HK-2 (cell line): ENCODE measurements around the gene EFCAB6.

Experiments
- DNase-seq: peaks from one replicate; pipeline ENCODE4 v3.0.0-alpha.2; 2018; ENCODE audit not compliant: unreplicated experiment

EFCAB6 gene

DNA sequence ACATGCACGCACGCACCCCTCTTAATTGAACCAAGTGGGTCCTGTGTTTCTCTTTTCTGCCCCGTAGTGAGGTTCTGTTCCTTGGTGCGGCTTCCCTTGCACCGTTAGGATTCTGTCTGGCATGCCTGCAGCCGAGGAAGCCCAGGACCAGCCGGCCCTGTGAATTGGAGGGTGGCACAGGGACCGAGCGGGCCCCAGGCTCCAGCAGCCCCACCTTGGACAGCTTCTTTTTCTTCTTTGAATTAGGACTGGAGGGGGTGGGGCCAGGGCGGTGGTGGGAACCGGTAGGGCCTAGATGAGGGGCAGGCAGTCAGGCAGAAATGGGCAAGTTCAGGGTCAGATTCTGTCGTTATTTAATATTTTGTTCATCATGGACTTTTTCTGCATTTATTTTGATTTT, 305.6 kb downstream of the EFCAB6 start:
- no peak for DNase-seq

DNA sequence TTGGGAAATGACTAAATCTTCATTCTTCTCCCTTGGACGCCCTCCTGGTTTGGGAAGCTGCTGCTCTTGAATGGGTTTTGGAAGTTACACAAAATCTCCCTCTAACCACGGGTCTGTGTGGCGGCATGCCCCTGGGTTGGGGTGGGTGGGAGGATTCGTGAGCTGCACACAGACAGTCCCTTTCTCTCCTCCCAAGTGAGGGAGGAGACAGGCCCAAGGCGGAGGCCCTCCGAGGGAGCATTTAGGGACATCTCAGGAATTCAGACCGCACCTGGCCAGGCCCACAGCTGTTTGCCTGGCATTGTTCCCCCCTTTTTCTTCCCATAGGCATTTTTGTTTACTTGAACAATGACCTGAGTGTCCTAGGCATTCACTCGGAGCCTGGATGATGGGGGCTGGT, 306.2 kb downstream of the EFCAB6 start:
- no peak for DNase-seq

DNA sequence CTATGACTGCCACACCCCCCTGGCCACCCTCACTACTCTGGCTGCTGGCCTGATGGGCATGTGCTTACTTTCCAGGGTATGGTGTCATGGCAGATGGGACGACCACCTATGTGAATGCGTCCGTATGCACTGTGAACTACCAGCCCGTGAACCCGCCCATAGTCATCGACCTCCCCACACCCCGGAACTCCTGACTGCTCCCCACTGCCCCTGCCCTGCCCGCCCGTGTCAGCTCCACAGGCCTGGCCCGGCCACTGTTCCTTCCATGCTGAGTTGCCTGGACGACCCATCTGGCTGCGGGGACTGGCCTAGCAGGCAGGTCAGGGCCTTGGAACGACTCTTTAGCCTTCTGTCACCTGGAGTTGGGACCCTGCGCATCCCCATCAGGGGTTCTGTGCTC, 306.7 kb downstream of the EFCAB6 start:
- no peak for DNase-seq

DNA sequence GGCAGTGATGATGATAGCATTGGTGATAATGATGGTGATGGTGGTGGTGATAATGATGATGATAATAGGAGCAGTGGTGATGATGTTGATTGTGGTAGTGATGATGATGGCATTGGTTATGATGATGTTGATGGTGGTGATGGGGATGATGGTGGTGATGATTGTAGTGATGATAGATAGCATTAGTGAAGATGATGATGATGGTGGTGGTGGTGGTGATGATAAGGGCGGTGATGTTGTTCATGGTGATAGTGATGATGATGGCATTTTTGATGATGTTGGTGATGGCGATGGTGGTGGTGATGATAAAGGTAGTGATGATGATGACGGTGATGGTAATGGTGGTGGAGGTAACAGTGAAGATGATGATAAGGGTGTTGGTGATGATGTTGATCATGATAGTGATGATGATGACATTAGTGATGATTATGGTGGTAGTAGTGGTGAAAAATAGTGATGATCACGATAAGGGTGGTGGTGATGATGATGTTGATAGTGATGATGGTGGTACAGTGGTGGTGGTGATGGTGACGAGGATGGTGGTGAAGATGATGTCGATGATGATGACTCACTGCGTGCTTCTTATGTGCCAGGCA, 307.3 kb downstream of the EFCAB6 start:
- no peak for DNase-seq

DNA sequence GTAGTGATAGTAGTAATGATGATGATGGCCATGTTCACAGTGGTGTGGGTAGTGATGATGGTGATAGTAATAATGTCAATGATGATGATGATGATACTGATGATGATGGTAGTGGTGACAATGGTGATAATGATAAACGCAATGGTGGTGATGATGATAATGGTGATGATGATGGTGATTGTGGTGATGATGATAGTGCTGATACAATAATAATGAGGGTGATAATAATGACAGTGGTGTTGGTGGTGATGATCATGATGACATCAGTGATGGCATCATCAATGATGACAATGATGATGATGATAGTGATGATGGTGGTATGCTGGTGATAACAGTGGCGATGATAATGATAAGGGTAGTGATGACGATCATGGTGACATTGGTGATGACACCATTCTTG, 308.0 kb downstream of the EFCAB6 start:
- DNase-seq: no peak

DNA sequence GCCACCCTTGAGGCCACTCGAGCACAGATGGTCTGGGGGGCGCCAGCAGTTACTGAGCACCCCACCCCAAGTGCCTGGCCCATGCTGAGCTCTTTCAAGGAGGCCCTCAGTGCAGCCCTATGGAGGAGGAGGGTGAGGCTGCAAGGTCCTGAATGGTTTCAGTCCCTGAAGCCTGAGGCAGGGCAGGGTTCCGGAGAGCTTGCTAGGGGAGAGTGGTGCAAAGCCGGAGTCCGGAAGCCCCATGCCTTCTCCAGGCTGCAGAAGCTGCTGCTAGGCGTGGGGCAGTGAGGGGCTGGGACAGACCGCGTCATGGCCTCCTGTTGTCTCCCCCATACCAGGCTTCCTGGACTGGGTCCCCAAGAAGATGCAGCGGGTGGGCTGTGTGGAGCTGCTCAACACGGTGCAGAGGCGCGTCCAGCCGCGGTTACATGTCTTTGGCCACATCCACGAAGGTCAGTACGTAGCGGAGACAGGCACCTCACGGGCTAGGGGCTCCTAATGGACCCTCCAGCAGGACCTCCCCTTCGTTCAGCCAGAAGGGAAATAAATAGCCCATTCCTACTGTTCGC, 309.7 kb downstream of the EFCAB6 start:
- no peak for DNase-seq

DNA sequence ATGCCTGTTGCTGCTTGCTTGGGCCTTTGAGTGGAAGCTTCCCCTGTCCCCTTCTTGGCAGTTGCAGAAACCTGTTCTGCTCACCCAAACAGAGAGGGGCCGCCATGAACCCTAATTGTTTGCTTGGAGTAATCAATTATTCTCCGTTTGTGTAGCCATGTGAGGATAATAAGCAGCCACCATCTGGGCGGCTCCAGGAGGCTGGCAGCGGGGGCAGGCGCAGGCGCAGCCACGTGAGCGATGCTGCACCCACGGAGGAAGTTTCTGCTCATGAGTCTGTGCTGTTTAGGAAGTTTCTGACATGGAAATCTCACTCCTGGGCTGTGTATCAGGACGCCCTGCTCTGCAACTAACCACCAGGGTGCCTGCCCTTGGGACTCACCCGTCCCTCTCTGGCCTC, 310.2 kb downstream of the EFCAB6 start:
- DNase-seq: no peak

DNA sequence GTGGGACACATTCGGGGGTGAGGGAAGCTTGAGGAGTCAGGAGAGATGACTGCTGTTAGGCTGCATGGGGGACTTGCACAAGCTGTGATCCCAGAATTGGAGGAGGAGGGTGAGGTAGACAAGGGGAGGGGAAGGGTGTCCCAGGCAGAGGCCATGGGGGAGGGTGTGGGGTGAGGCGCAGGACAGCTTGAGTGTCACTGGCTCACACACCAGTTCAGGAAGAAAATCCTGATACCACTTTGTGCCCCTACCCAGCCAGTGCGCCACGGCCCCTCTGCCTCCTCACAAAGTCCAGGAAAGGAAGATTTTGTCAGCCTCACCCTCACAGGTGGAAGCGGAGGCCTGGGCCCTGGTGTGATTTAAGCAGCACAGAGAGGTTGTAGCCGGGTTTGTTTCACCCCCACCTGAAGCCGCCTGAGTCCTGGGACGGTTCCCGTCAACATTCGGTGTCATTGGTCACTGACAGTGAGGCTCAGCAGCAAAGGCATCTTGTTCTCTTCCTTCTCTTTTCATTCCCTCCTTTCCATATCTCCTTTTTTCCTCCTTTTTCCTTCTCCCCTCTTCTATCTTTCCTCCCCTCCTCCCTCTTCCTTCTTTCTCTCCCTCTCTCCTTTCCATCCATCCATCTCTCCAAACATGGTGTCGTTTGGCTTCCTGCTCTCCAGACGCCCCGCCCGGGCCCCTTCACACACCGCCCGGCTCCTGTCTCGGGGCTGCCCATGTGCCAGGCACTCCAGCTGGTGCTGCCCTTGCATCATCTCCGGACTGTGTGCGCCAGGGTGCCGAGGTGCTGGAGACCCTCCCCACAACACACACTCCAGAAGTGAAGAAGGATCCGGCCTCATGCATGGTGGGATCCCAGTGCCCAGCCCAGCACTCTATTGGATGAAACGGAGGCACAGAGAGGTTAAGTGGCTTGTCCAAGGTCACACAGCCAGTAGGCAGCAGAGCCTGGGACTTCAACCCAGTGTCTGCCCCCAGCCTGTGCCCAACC, 311.0 kb downstream of the EFCAB6 start:
- DNase-seq: no peak

DNA sequence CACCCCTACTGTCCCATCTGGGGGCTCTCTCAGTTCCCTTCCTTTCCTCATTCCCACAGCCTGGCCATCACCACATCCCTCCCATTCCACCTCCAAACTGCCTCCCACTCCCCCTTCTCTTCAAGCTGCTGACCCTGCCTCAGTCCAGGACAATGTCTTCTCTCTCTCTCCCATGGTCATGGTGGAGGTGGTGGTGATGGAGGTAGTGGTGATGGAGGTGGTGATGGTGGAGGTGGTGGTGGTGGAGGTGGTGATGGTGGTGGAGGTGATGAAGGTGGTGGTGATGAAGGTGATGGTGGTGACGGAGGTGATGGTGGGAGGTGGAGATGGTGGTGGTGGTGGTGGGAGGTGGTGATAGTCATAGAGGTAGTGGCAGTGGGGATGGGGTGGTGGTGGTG, 313.2 kb downstream of the EFCAB6 start:
- no peak for DNase-seq

DNA sequence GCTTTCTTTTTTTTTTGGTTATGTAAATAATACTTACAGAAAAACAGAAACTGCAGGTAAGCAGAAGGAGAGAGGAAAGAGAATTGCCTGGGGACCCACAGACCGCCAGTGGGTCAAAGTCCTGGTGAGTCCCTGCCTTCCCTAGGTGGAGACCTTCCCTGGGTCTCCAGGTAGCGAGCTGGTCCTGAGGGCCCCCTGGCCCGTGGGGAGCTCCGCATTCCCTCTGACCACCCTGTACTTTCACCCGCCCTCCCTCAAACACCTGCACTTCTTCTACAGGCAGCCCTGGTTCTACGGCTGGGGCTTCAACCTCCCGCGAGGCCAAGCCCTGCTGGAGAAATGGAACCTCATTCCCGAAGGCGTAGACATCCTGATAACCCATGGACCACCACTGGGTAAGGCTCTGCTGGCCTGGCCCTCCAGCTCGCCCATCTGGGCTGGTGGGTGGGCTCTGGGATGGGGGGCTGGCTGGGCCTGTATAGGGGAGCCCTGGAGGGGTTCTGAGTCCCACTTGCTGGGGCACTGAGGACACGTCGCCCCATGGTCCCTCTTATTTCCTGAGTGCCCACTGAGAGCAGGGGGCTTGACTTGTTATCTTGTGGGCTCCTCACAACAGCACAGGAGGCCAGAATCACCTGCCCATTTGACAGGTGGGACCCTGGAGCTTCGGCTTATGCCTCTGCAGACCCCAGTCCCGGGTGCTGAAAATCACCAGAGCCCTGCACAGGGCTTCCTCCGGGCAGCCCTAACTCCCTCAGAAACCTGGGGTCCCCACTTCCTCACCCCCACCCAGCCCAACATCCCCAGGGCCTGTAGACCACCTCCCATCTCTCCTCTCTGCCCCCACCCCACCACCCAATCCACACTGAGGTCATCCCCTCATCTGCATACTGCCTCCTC, 313.9 kb downstream of the EFCAB6 start:
- DNase-seq: no peak

DNA sequence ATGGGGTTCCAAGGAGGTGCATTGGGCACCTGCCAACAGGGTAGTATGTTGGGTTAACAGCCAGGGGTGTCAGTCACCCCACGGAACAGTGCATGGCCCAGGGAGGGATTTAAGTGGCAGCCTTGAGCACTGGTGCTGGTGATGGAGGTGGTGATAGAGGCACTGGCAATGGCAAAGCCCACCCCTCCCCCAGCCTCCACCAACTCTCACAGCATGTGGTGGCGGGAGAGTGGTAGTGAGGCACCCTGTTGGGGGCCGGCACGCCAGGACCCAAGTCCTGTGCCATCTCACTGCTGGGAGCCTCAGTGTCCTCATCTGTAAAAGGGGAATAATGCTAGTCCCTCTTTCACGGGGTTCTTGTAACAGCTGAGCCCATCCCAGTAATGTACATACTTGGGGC, 318.8 kb downstream of the EFCAB6 start:
- DNase-seq: no peak

DNA sequence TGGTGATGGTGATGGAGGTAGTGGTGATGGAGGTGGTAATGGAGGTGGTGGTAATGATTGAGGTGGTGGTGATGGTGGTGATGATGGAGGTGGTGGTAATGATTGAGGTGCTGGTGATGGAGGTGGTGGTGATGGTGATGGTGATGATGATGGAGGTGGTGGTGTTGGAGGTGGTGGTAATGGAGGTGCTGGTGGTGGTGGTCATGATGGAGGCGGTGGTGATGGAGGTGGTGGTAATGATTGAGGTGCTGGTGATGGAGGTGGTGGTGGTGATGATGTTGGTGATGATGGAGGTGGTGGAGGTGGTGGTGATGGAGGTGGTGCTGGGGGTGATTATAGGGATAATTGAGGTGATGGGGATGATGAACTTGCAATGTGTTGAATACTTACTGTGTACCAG, 320.4 kb downstream of the EFCAB6 start:
- no peak for DNase-seq

DNA sequence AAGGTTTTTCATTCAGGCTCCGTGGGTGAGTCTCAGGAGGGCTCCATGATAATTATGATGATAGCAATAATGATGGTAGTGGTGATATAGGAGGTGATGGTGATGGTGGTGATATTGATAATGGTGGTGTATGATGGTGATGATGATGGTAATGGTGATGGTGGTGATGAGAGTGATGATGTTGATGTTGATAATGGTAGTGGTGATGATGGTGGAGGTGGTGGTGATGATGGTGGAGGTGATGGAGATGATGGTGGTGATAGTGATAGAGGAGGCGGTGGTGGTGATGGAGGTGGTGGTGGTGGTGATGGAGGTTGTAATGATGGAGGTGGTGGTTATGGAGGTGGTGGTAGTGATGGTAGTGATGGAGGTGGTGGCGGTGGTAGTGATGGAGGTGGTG, 320.9 kb downstream of the EFCAB6 start:
- DNase-seq: no peak

DNA sequence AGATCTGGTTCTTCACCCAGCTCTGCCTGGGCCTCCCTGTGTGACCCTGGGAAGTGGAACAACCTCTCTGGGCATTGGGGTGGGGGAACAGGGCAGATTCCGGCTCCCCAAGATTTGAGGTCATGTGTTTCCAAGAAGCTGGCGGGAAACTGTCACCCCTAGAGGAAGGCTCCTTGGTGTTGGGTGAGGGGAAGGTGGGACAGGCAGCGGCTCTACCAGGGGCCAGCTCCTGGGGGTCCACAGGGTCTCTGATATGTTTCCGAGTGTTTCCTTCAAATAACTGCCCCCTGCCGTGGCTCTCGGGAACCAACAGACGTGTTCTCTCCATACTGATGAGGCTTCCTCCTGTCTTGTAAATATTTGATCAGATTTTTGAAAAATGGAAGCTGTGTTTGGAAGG, 321.8 kb downstream of the EFCAB6 start:
- DNase-seq: no peak

DNA sequence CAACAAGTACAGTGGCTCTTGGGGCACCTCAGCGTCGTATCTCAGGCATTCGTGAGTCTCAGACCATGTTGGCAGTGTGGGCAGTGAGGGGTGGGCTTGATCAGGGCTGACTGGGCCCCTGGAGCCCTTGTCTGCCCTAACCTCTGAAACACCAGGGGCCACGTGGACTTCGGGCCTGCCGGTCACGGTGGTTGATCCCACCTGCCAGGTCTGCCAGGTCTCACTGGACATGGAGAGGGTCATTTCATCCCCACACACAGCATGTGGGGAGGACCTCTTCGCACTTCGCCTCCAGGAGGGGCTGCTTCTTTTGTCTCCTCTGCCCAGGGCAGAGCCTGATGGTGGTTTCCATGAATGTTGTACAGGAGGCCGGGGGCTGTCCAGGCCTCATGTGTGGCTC, 323.2 kb downstream of the EFCAB6 start:
- DNase-seq: no peak

DNA sequence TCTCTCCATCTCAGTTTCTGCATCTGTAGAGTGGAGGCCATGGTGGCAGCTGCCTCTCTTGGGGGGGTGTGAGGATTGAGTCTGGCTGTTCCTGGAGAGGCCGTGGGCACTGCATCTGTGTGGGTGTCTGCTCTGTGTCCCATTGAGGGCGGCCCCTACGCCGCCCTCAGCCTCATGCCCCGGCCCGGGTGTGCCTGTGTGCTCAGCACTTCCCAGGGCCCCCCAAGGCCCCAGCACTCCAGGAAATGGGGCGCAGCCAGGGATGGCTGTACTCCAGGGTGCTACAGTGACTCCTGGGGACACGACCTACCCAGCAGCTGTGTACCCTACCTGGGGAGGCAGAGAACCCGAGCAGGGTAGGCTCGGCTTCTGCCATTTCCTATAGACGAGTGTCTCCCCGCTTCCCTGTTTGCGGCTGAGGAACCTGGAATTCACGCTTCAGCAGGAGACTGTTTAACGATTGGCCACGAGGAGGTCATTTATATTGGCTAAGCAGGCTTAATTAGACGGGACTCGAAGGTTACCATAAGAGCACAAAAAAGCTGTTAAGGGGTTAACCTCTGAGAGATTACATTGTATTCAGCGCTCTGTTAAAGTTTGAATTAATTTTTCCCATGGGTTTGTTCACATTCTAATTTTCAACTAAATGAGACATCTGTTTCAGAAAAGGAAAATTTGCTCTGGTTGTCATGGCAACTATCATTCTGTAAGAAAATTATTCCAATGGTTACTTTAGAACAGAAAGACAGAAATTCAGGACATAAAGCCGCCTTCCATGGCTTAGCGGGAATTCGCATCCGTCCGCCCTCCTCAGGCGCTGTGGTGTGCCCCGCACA, 323.9 kb downstream of the EFCAB6 start:
- no peak for DNase-seq

DNA sequence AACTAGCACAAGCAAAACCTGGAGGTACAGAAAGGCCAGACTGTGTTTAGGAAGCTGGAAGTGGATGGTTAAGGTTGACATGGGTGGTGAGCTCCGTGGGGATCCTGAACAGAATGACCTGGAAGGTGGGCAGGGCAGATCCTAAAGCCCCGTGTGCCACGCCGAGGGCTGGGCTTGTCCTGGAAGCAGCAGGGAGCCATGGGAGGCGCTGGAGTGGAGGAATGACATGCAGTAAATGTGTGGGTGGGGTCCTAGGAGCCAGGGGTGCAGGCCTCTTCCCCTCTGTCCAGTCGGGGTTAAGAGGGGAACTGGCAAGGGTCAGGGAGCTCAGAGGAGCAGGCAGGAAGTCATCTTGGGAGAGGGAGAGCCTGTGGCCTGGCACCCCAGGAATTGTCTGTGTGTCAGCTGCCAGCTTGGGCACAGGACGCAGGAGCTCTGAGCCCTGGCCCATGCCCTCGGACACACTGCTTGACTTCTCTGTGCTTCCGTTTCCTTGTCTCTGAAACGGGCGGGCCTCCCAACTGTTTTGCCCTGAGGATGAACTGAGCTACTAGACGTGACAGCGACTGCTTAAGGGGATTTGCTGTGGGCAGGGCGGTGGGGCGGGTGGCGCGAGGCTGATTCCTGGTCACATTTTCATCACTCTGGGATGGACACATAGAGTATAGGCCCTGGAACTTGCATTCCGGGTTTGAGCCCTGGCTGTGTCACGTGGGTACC, 324.6 kb downstream of the EFCAB6 start:
- no peak for DNase-seq

DNA sequence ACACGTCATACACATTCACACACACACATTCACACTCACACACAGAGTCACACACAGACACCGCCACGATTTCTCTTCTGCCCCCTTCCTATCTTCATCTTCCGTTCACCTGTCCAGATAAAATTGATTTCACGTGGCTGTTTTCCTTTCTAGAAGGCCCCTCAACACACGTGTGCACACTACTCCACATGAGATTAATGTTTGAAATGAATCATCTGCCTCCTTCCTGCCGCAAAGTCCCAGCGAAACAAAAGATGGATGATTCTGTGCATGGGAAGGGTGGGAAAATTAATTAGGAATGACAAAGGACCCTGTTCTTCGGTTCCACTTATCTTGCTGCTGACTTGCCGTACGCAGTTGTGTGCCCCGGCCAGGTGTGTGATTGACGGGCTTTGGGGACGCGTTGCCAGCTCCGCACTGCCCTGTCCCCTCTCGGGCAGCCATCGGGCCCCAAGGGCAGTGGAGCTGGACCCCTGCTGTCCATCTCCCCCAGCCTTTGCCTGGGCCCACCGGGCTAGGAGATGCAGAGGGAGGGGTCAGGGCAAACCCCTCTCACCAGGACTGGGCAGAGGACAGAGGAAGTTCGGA, 326.5 kb downstream of the EFCAB6 start:
- DNase-seq: no peak

DNA sequence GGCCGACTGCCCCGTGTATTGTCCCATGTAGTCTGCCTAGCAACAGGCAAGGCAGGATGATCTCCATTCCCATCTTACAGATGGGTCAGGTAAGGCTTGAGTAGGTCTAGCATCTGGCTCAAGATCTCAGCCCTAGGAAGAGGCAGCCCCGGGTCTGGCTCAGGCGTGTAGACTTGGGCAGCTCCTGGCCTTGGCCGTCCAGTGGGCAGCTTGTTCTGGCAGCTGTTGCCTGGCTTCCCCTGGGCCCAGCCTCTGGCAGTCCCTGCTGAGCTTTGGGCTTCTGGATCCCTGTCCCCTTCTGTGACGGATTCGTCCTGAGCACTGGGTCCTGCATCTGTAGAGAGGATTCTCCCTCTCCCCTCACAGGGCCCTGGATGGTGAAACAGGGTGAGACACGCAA, 327.9 kb downstream of the EFCAB6 start:
- DNase-seq: no peak

DNA sequence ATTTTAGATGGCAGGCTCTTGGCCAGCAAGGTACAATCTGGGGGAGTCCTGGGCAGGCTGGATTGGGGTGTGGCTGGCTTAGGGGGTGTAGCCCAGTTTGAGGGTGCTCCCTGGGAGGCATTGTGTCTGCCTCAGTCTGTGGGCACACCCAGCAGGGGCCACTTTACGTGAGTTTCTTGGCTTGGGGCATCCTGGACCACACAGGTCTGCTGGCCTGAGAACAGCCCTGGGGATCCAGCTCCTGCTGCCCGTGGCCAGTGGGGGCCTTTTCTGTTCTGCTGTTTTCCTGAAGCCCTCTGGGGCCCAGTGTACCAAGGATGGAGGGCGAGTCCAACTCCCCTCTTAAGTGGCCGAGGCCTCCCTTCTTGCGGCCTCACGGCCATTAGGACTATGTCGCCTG, 328.4 kb downstream of the EFCAB6 start:
- no peak for DNase-seq
